ENCODE measurements around the gene PUSL1. TPM values are rescaled to one million over a fixed set of nuclear protein-coding genes. Genes with fewer than 3 reads are reported as not detected.
A peak's percentile ranks its signal among the peaks of the same experiment; 100 is the strongest.

PUSL1 gene
- total RNA-seq, 1 experiment from 2014 or later: 43.9 TPM

- no peak for DNase-seq (ENCODE audit: low read depth)
Measured at GRCh38 chr1:1294250-1294890, 14.0 kb upstream of the PUSL1 start.

GRCh38 chr1:1295154-1295923 lies 13.1 kb upstream of the PUSL1 start:
- DNase-seq (ENCODE audit: low read depth): no peak

- no peak for DNase-seq (ENCODE audit: low read depth)
Measured at GRCh38 chr1:1296070-1297061, 12.0 kb upstream of the PUSL1 start.

- no peak for DNase-seq (ENCODE audit: low read depth)
Measured at GRCh38 chr1:1297802-1298424, 10.5 kb upstream of the PUSL1 start.

- no peak for DNase-seq (ENCODE audit: low read depth)
Measured at GRCh38 chr1:1298861-1299685, 9.3 kb upstream of the PUSL1 start.

- DNase-seq (ENCODE audit: low read depth): no peak
Measured at GRCh38 chr1:1299686-1300351, 8.6 kb upstream of the PUSL1 start.

GRCh38 chr1:1300352-1300739 lies 8.1 kb upstream of the PUSL1 start:
- DNase-seq (ENCODE audit: low read depth): no peak

GRCh38 chr1:1302006-1302430 lies 6.4 kb upstream of the PUSL1 start:
- DNase-seq (ENCODE audit: low read depth): no peak

GRCh38 chr1:1302951-1303509 lies 5.4 kb upstream of the PUSL1 start:
- no peak for DNase-seq (ENCODE audit: low read depth)

- no peak for DNase-seq (ENCODE audit: low read depth)
Measured at GRCh38 chr1:1303736-1304135, 4.7 kb upstream of the PUSL1 start.

- DNase-seq (ENCODE audit: low read depth): no peak
Measured at GRCh38 chr1:1304331-1305299, 3.8 kb upstream of the PUSL1 start.

GRCh38 chr1:1305300-1306069 lies 2.9 kb upstream of the PUSL1 start:
- peak; percentile 87 for DNase-seq (ENCODE audit: low read depth)

- no peak for DNase-seq (ENCODE audit: low read depth)
Measured at GRCh38 chr1:1306070-1306660, 2.2 kb upstream of the PUSL1 start.

GRCh38 chr1:1306661-1307260 lies 1.6 kb upstream of the PUSL1 start:
- no peak for DNase-seq (ENCODE audit: low read depth)

- no peak for DNase-seq (ENCODE audit: low read depth)
Measured at GRCh38 chr1:1307261-1307922, 1.0 kb upstream of the PUSL1 start.

GRCh38 chr1:1308756-1309250 lies 406 bp downstream of the PUSL1 start:
- DNase-seq (ENCODE audit: low read depth): no peak

All from HT1080 (cell line).